Amniotic epithelial cell (primary cell): ENCODE data around the gene DHRS7B.
A peak's percentile ranks its signal among the peaks of the same experiment; 100 is the strongest.
"Not testable (repeated sequence)": the region's sequence is repeated elsewhere in the genome, so short reads cannot be mapped to it uniquely, and the experiment has no call there.

Source experiments
- DNase-seq: peaks from one replicate; pipeline ENCODE4 v3.0.0-alpha.2; 2010; ENCODE audit warnings: low read depth

Gene DHRS7B

GRCh38 chr17:21126645-21127508 lies at the start of gene DHRS7B:
TSS of gene DHRS7B (plus strand) at chr17:21126964. CDS start at chr17:21126972, 8 bp downstream.
- peak; percentile 77 for DNase-seq

GRCh38 chr17:21077281-21077680 lies 49.5 kb upstream of the DHRS7B start:
- DNase-seq = no peak

GRCh38 chr17:21078016-21078780 lies 48.6 kb upstream of the DHRS7B start:
- DNase-seq = no peak

GRCh38 chr17:21079196-21079595 lies 47.6 kb upstream of the DHRS7B start:
- no peak for DNase-seq

GRCh38 chr17:21082001-21082436 lies 44.7 kb upstream of the DHRS7B start:
- DNase-seq = no peak

GRCh38 chr17:21085280-21085679 lies 41.5 kb upstream of the DHRS7B start:
- DNase-seq = not testable (repeated sequence)

GRCh38 chr17:21085707-21086106 lies 41.1 kb upstream of the DHRS7B start:
- no peak for DNase-seq

GRCh38 chr17:21089145-21089544 lies 37.6 kb upstream of the DHRS7B start:
- DNase-seq = no peak

GRCh38 chr17:21089933-21090901 lies 36.5 kb upstream of the DHRS7B start:
- no peak for DNase-seq

GRCh38 chr17:21090902-21091618 lies 35.7 kb upstream of the DHRS7B start:
- no peak for DNase-seq

- DNase-seq = no peak
Measured at GRCh38 chr17:21094298-21094704, 32.5 kb upstream of the DHRS7B start.

- no peak for DNase-seq
Measured at GRCh38 chr17:21095735-21096134, 31.0 kb upstream of the DHRS7B start.

- no peak for DNase-seq
Measured at GRCh38 chr17:21096874-21097273, 29.9 kb upstream of the DHRS7B start.

GRCh38 chr17:21098934-21099689 lies 27.7 kb upstream of the DHRS7B start:
- DNase-seq = peak; percentile 66

GRCh38 chr17:21100636-21101035 lies 26.1 kb upstream of the DHRS7B start:
- no peak for DNase-seq

GRCh38 chr17:21104608-21105007 lies 22.2 kb upstream of the DHRS7B start:
- no peak for DNase-seq

- no peak for DNase-seq
Measured at GRCh38 chr17:21105064-21105894, 21.5 kb upstream of the DHRS7B start.

GRCh38 chr17:21106316-21106715 lies 20.4 kb upstream of the DHRS7B start:
- no peak for DNase-seq

- DNase-seq = not testable (repeated sequence)
Measured at GRCh38 chr17:21107067-21107650, 19.6 kb upstream of the DHRS7B start.
